AML-193 (cell line): ENCODE data around the gene PCDHGB3.
"Not testable (repeated sequence)": the region's sequence is repeated elsewhere in the genome, so short reads cannot be mapped to it uniquely, and the experiment has no call there.

Source experiments
- DNase-seq, 2 experiments: peaks; one replicate each; lab custom pipeline; 2025; lab: John Stamatoyannopoulos, UW

The PCDHGB3 gene

GRCh38 chr5:141359790-141360426, 10.1 kb upstream of the PCDHGB3 start, which contains the start of gene PCDHGB2:
PCDHGB2 (plus strand) TSS chr5:141359994; CDS start chr5:141360136, 142 bp downstream.
- DNase-seq: peak; percentile 11 to 40

- no peak for DNase-seq
Observed at GRCh38 chr5:141360685-141361084, 9.4 kb upstream of the PCDHGB3 start.

DNA sequence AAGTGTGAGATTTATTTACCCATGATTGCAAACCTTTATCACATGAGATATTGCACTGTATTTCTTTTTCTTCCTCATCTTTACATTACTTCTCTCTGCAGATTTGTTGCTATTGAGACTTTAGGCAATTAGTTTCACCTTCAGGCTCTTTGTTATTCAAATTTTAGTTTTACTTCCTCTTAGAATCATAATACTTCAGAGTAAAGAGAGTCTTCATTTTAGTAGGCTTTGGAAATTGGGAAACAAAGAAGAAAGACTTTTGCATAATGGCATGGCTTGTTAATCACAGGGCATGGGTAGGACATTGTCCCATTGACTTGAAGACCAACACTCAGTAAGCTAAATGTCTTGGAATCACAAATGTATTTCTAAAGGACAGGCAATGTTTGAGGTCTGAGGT, 7.3 kb upstream of the PCDHGB3 start:
- DNase-seq: no peak

- no peak for DNase-seq
Observed at GRCh38 chr5:141363952-141364660, 5.9 kb upstream of the PCDHGB3 start, which contains the start of gene PCDHGA5. PCDHGA5 (plus strand) TSS chr5:141364162; CDS start chr5:141364331, 169 bp downstream.

- no peak for DNase-seq
Observed at GRCh38 chr5:141366016-141366896, 3.8 kb upstream of the PCDHGB3 start.

DNA sequence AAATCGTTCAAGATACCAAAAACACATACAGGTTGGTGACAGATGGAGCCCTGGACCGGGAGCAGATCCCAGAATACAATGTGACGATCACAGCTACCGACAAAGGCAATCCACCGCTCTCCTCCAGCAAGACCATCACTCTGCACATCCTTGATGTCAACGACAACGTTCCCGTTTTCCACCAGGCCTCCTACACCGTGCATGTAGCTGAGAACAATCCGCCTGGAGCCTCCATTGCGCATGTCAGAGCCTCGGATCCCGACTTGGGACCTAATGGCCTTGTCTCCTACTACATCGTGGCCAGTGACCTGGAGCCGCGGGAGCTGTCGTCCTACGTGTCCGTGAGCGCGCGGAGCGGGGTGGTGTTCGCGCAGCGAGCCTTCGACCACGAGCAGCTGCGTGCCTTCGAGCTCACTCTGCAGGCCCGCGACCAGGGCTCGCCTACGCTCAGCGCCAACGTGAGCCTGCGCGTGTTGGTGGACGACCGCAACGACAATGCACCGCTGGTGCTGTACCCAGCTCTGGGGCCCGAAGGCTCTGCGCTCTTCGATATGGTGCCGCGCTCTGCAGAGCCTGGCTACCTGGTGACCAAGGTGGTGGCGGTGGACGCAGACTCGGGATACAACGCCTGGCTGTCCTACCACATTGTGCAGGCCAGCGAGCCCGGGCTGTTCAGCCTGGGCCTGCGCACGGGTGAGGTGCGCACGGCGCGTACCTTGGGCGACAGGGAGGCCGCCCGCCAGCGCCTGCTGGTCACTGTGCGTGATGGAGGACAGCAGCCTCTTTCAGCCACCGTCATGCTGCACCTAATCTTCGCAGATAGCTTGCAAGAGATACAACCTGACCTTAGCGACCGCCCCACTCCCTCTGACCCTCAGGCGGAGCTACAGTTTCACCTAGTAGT, 1.8 kb downstream of the PCDHGB3 start:
- DNase-seq: no peak

DNA sequence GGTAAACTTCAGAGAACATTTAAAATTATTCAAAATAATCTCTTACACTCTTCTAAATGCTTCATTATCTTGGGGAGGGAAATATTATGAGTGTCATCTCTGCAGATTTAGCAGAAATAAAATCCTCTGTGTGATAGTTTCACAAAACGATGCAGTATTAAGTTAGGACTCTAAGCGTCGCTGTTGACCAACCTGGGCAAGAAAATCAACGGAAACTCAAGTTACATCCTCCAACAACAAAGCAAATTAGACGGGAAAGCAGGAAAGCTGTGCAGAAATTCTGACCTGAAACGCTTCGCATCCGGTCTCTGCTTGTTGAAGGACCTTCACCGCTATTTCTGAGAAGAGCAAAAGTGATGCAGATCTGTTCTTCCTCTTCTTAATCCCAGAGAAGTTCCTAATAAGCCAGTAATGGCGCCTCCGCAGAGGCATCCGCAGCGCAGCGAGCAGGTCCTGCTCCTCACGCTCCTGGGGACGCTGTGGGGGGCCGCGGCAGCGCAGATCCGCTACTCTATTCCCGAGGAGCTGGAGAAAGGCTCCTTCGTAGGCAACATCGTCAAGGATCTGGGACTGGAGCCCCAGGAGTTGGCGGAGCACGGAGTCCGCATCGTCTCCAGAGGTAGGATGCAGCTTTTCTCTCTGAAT, 3.8 kb downstream of the PCDHGB3 start, which contains the start of gene PCDHGA6:
TSS of gene PCDHGA6 (plus strand) at position 219 of the 645 bp plus-strand sequence. CDS start at position 412, 193 bp downstream.
- DNase-seq: no peak

DNA sequence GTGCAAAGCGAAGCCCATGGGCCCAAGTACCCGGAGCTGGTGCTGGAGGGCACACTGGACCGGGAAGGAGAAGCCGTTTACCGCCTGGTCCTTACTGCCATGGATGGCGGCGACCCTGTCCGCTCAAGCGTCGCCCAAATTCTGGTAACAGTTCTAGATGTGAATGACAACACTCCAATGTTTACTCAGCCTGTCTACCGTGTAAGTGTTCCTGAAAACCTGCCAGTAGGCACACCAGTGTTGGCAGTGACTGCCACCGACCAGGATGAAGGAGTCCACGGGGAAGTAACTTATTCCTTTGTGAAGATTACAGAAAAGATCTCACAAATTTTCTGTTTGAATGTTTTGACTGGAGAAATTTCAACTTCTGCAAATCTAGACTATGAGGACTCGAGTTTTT, 4.6 kb downstream of the PCDHGB3 start:
- no peak for DNase-seq

DNA sequence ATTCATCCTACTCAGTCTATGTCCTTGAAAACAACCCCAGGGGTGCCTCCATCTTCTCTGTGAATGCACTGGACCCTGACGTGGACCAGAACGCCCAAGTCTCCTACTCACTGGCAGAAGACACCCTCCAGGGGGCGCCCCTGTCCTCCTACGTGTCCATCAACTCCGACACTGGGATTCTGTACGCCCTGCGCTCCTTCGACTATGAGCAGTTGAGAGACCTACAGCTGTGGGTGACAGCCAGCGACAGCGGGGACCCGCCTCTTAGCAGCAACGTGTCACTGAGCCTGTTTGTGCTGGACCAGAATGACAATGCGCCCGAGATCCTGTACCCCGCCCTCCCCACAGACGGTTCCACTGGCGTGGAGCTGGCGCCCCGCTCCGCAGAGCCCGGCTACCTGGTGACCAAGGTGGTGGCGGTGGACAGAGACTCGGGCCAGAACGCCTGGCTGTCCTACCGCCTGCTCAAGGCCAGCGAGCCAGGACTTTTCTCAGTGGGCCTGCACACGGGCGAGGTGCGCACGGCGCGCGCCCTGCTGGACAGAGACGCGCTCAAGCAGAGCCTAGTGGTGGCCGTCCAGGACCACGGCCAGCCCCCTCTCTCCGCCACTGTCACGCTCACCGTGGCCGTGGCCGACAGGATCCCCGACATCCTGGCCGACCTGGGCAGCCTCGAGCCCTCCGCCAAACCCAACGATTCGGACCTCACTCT, 5.6 kb downstream of the PCDHGB3 start:
- DNase-seq: not testable (repeated sequence)

GRCh38 chr5:141382469-141383294, 12.6 kb downstream of the PCDHGB3 start, which contains the start of gene PCDHGA7:
PCDHGA7 (plus strand) TSS chr5:141382742; CDS start chr5:141382900, 158 bp downstream.
- no peak for DNase-seq

GRCh38 chr5:141383345-141383744, 13.3 kb downstream of the PCDHGB3 start:
- DNase-seq: no peak

DNA sequence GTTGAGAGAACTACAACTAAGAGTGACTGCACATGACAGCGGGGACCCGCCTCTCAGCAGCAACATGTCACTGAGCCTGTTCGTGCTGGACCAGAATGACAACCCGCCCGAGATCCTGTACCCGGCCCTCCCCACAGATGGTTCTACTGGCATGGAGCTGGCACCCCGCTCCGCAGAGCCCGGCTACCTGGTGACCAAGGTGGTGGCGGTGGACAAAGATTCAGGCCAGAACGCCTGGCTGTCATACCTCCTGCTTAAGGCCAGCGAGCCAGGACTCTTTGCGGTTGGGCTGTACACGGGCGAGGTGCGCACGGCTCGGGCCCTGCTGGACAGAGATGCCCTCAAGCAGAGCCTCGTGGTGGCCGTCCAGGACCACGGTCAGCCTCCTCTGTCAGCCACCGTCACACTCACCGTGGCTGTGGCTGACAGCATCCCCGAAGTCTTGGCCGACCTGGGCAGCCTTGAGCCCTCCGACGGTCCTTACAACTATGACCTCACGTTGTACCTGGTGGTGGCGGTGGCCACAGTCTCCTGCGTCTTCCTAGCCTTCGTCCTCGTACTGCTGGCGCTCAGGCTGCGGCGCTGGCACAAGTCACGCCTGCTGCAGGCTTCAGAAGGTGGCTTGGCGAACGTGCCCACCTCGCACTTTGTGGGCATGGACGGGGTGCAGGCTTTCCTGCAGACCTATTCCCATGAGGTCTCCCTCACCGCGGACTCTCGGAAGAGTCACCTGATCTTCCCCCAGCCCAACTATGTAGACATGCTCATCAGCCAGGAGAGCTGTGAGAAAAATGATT, 14.6 kb downstream of the PCDHGB3 start:
- DNase-seq: no peak

DNA sequence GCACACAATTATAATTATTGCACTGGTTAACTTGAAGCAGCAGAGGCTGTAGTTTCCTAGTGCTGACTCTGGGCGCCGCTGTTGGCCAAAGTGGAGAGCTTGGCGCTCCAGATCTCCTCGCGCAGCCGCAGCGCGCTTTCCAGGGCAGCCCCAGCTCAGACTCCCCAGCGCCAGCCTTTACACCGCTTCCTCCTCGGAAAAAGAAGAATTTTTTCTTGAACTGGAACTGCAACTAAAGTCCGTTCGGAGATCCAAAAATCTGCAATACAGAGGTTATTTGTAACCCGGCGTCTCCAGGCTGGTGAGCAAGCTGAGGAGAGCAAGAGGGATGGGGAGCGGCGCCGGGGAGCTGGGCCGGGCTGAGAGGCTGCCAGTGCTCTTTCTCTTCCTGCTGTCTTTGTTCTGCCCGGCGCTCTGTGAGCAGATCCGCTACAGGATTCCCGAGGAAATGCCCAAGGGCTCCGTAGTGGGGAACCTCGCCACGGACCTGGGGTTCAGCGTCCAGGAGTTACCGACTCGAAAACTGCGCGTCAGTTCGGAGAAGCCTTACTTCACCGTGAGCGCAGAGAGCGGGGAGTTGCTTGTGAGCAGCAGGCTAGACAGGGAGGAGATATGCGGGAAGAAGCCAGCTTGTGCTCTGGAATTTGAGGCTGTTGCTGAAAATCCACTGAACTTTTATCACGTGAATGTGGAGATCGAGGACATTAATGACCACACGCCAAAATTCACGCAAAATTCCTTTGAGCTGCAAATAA, 17.7 kb downstream of the PCDHGB3 start, which contains the start of gene PCDHGB4:
TSS of gene PCDHGB4 (plus strand) at position 142 of the 755 bp plus-strand sequence. CDS start at position 329, 187 bp downstream.
- not testable (repeated sequence) for DNase-seq

GRCh38 chr5:141388661-141389060, 18.6 kb downstream of the PCDHGB3 start:
- DNase-seq: no peak

DNA sequence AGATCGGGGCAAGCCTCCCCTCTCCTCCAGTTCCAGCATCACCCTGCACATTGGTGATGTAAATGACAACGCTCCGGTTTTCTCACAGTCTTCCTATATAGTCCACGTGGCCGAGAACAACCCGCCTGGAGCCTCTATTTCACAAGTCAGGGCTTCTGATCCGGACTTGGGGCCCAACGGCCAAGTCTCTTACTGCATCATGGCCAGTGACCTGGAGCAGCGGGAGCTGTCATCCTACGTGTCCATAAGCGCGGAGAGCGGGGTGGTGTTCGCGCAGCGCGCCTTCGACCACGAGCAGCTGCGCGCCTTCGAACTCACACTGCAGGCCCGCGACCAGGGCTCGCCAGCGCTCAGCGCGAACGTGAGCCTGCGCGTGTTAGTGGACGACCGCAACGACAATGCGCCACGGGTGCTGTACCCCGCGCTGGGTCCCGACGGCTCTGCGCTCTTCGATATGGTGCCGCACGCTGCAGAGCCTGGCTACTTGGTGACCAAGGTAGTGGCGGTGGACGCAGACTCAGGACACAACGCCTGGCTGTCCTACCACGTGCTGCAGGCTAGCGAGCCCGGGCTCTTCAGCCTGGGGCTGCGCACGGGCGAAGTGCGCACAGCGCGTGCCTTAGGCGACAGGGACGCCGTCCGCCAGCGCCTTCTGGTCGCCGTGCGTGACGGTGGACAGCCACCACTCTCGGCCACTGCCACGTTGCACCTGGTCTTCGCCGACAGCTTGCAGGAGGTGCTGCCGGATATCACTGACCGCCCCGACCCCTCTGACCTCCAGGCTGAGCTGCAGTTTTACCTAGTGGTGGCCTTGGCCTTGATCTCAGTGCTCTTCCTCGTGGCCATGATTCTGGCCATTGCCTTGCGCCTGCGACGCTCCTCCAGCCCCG, 19.4 kb downstream of the PCDHGB3 start:
- no peak for DNase-seq
